Fibroblast of the conjunctiva (primary cell): Measurements from ENCODE around the gene LNPEP.

Source experiments
- DNase-seq: peaks from one replicate; pipeline ENCODE4 v3.0.0-alpha.2; 2010; ENCODE audit warnings: low read depth

The LNPEP gene

GRCh38 chr5:96961053-96961452 lies 25.2 kb downstream of the LNPEP start:
- no peak for DNase-seq

GRCh38 chr5:96962540-96962991 lies 26.7 kb downstream of the LNPEP start:
- DNase-seq = no peak

- DNase-seq = peak; percentile 67
Observed at GRCh38 chr5:96963267-96963666, 27.4 kb downstream of the LNPEP start.

GRCh38 chr5:96966801-96967200 lies 30.9 kb downstream of the LNPEP start:
- no peak for DNase-seq

- no peak for DNase-seq
Observed at GRCh38 chr5:96967400-96967799, 31.5 kb downstream of the LNPEP start.

GRCh38 chr5:96968074-96968473 lies 32.2 kb downstream of the LNPEP start:
- peak; percentile 17 for DNase-seq

- DNase-seq = no peak
Observed at GRCh38 chr5:96968614-96969013, 32.7 kb downstream of the LNPEP start.

- DNase-seq = no peak
Observed at GRCh38 chr5:96969366-96969765, 33.5 kb downstream of the LNPEP start.

- no peak for DNase-seq
Observed at GRCh38 chr5:96972599-96973334, 36.9 kb downstream of the LNPEP start.

GRCh38 chr5:96973532-96974401 lies 37.9 kb downstream of the LNPEP start:
- no peak for DNase-seq

GRCh38 chr5:96975656-96976055 lies 39.8 kb downstream of the LNPEP start:
- no peak for DNase-seq

GRCh38 chr5:96977228-96977627 lies 41.3 kb downstream of the LNPEP start:
- no peak for DNase-seq

GRCh38 chr5:96978812-96979449 lies 43.1 kb downstream of the LNPEP start:
- DNase-seq = peak; percentile 60

GRCh38 chr5:96984506-96985192 lies 48.8 kb downstream of the LNPEP start:
- DNase-seq = peak; percentile 23

GRCh38 chr5:96986450-96986849 lies 50.6 kb downstream of the LNPEP start:
- DNase-seq = no peak

GRCh38 chr5:96990102-96990501 lies 54.2 kb downstream of the LNPEP start:
- no peak for DNase-seq

GRCh38 chr5:96991708-96992107 lies 55.8 kb downstream of the LNPEP start:
- no peak for DNase-seq

GRCh38 chr5:96993760-96994159 lies 57.9 kb downstream of the LNPEP start:
- no peak for DNase-seq

GRCh38 chr5:96994493-96994892 lies 58.6 kb downstream of the LNPEP start:
- no peak for DNase-seq

- no peak for DNase-seq
Observed at GRCh38 chr5:96995419-96995818, 59.5 kb downstream of the LNPEP start.

GRCh38 chr5:96997265-96997859 lies 61.5 kb downstream of the LNPEP start:
- DNase-seq = peak; percentile 55

GRCh38 chr5:96999856-97000255 lies 64.0 kb downstream of the LNPEP start:
- DNase-seq = no peak
